Stimulated activated CD8-positive, alpha-beta memory T cell treated with anti-CD3 and anti-CD28 coated beads, Interleukin-4, amount 100 ng/mL, for 48 hours (primary cell): ENCODE measurements around the gene PID1.
"Not testable (repeated sequence)": the region's sequence is repeated elsewhere in the genome, so short reads cannot be mapped to it uniquely, and the experiment has no call there.

Experiments
- DNase-seq: peaks from one replicate; pipeline ENCODE4 v3.0.0-alpha.2; 2020

PID1 gene

GRCh38 chr2:229101314-229101713, 169.8 kb downstream of the PID1 start:
- DNase-seq, result no peak

GRCh38 chr2:229099231-229099630, 171.9 kb downstream of the PID1 start:
- DNase-seq, result no peak

- no peak for DNase-seq
Measured at GRCh38 chr2:229098801-229099200, 172.3 kb downstream of the PID1 start.

- DNase-seq, result no peak
Measured at GRCh38 chr2:229096409-229097066, 174.5 kb downstream of the PID1 start.

- no peak for DNase-seq
Measured at GRCh38 chr2:229095472-229095871, 175.6 kb downstream of the PID1 start.

- no peak for DNase-seq
Measured at GRCh38 chr2:229090225-229090624, 180.9 kb downstream of the PID1 start.

- DNase-seq, result no peak
Measured at GRCh38 chr2:229089776-229090175, 181.3 kb downstream of the PID1 start.

GRCh38 chr2:229088966-229089700, 182.0 kb downstream of the PID1 start:
- no peak for DNase-seq

GRCh38 chr2:229088517-229088913, 182.6 kb downstream of the PID1 start:
- DNase-seq, result no peak

GRCh38 chr2:229087843-229088516, 183.1 kb downstream of the PID1 start:
- DNase-seq, result no peak

- no peak for DNase-seq
Measured at GRCh38 chr2:229087267-229087666, 183.8 kb downstream of the PID1 start.

GRCh38 chr2:229085439-229085838, 185.6 kb downstream of the PID1 start:
- DNase-seq, result no peak

GRCh38 chr2:229084447-229084846, 186.6 kb downstream of the PID1 start:
- no peak for DNase-seq

- DNase-seq, result no peak
Measured at GRCh38 chr2:229083606-229084340, 187.3 kb downstream of the PID1 start.

GRCh38 chr2:229081411-229081810, 189.7 kb downstream of the PID1 start:
- DNase-seq, result no peak

GRCh38 chr2:229080172-229080571, 190.9 kb downstream of the PID1 start:
- no peak for DNase-seq

GRCh38 chr2:229076886-229077285, 194.2 kb downstream of the PID1 start:
- not testable (repeated sequence) for DNase-seq

GRCh38 chr2:229073935-229074334, 197.2 kb downstream of the PID1 start:
- DNase-seq, result no peak

GRCh38 chr2:229071292-229071976, 199.7 kb downstream of the PID1 start:
- DNase-seq, result no peak

- no peak for DNase-seq
Measured at GRCh38 chr2:229066121-229066715, 204.9 kb downstream of the PID1 start.

GRCh38 chr2:229064749-229065148, 206.3 kb downstream of the PID1 start:
- DNase-seq, result no peak

- no peak for DNase-seq
Measured at GRCh38 chr2:229060147-229060546, 210.9 kb downstream of the PID1 start.
